Adrenal gland (tissue), 5 donors: ENCODE data around the gene MAML2.

Experiments used
- CTCF ChIP-seq, 6 experiments: fragments of 450-650 bp in 4 of 6; fragments of 200-600 bp in 2 of 6; sonication (generic) in 1 of 6; IDR thresholded peaks; 1 replicate in 5 of 6; 2 replicates in 1 of 6; pipeline versions ENCODE4 v1.5.1 to v1.8.0; 2016 to 2021; ENCODE audit warnings: antibody characterized with exemption in 6 of 6, mild to moderate bottlenecking in 2 of 6, moderate library complexity in 1 of 6
- POLR2A ChIP-seq, 2 donors: fragments of 450-650 bp; IDR thresholded peaks; one replicate each; pipeline ENCODE4 v1.6.1; 2017; ENCODE audit warnings: antibody characterized with exemption in 2 of 2, mild to moderate bottlenecking in 2 of 2, moderate library complexity in 1 of 2
- donor health status: DM: no; HTN: no; CAD: no.

- TF ChIP-seq CTCF (IDR thresholded peaks at IDR 0.05) (no peak), POLR2A (IDR thresholded peaks at IDR 0.05) (no peak)
These were observed 281.9 kb downstream of the MAML2 start for GRCh38 chr11:96061069-96061468.
